H1 (cell line): ENCODE measurements around the gene ASB3. TPM values are rescaled to one million over a fixed set of nuclear protein-coding genes. Genes with fewer than 3 reads are reported as not detected.

Source experiments
- CTCF ChIA-PET: fragments of 300-600 bp; sonication (Branson Sonifier 250); formaldehyde crosslinking; loops from one replicate; lab custom pipeline; 2021; ENCODE audit not compliant: partially characterized antibody; lab: Charles Lee
- POLR2A ChIA-PET: fragments of 300-600 bp; sonication (Branson Sonifier 250); formaldehyde crosslinking; loops from one replicate; lab custom pipeline; 2021; ENCODE audit warnings: inconsistent platforms; ENCODE audit not compliant: partially characterized antibody; lab: Charles Lee
- DNase-seq, 2 experiments: peaks; one replicate each; pipeline versions ENCODE4 v3.0.0 to v3.0.0-alpha.2; 2010 to 2022; ENCODE audit warnings: low spot score in 2 of 2, low read depth in 1 of 2, mixed read lengths in 1 of 2
- FAIRE-seq: peaks from 2 replicates; lab custom pipeline; 2011; peaks lifted over from hg19 to GRCh38; lab: Jason Lieb, UNC
- H2AFZ ChIP-seq: 2 replicates; pipeline ENCODE4 v1.8.1; 2012; ENCODE audit warnings: low read length, inconsistent platforms
- H2AK5ac ChIP-seq: 2 replicates; pipeline ENCODE4 v1.6.1; 2013; ENCODE audit warnings: low read depth, low read length
- H2BK120ac ChIP-seq: replicated peaks from 2 replicates; pipeline ENCODE3; 2013; ENCODE audit warnings: low read depth, low read length, inconsistent platforms
- H2BK12ac ChIP-seq: 2 replicates; pipeline ENCODE4 v1.6.1; 2013; ENCODE audit warnings: low read depth, low read length
- H2BK15ac ChIP-seq: 2 replicates; pipeline ENCODE4 v1.6.1; 2013; ENCODE audit warnings: low read length
- H2BK20ac ChIP-seq: 2 replicates; pipeline ENCODE4 v1.6.1; 2013; ENCODE audit warnings: low read length
- H2BK5ac ChIP-seq: 2 replicates; pipeline ENCODE4 v1.6.1; 2013; ENCODE audit warnings: low read depth, low read length
- H3K14ac ChIP-seq: 2 replicates; pipeline ENCODE4 v1.6.1; 2013; ENCODE audit warnings: inconsistent platforms; ENCODE audit not compliant: insufficient read length
- H3K18ac ChIP-seq: 2 replicates; pipeline ENCODE4 v1.6.1; 2013; ENCODE audit warnings: low read length; ENCODE audit errors: extremely low read depth
- H3K23ac ChIP-seq: 2 replicates; pipeline ENCODE4 v1.6.1; 2013; ENCODE audit warnings: inconsistent platforms; ENCODE audit not compliant: insufficient read length
- H3K23me2 ChIP-seq: 2 replicates; pipeline ENCODE4 v1.6.1; 2013; ENCODE audit warnings: low read depth, low read length
- H3K27ac ChIP-seq: 2 replicates; pipeline ENCODE4 v1.6.1; 2011; ENCODE audit warnings: low read depth, low read length, inconsistent platforms
- H3K27me3 ChIP-seq, 4 experiments: replicated peaks in 1 of 4; 1 replicate in 1 of 4; 2 replicates in 3 of 4; pipeline versions ENCODE4 v1.6.1 to v1.8.1; 2011 to 2013; ENCODE audit warnings: low read length in 3 of 4, mild to moderate bottlenecking in 3 of 4, inconsistent platforms in 2 of 4, mixed read lengths in 2 of 4, moderate library complexity in 1 of 4; ENCODE audit not compliant: control insufficient read depth in 3 of 4, insufficient read depth in 3 of 4; ENCODE audit errors: extremely low read depth in 1 of 4
- H3K36me3 ChIP-seq, 4 experiments: 2 replicates each; pipeline versions ENCODE4 v1.6.1 to v1.8.1; 2011 to 2013; ENCODE audit warnings: mild to moderate bottlenecking in 4 of 4, low read length in 3 of 4, moderate library complexity in 2 of 4, control low read depth in 1 of 4, inconsistent platforms in 1 of 4; ENCODE audit not compliant: insufficient read depth in 4 of 4, control insufficient read depth in 2 of 4
- H3K4ac ChIP-seq: replicated peaks from 2 replicates; pipeline ENCODE3; 2013; ENCODE audit warnings: low read length, low read depth, mixed read lengths, inconsistent platforms; ENCODE audit not compliant: insufficient read length
- H3K4me1 ChIP-seq, 4 experiments: replicated peaks in 1 of 4; 1 replicate in 1 of 4; 2 replicates in 3 of 4; pipeline versions ENCODE4 v1.6.1 to v1.8.1; 2011 to 2013; ENCODE audit warnings: low read length in 3 of 4, inconsistent platforms in 2 of 4, mixed read lengths in 1 of 4; ENCODE audit not compliant: insufficient read depth in 4 of 4, control insufficient read depth in 3 of 4
- H3K4me2 ChIP-seq, 2 experiments: 2 replicates each; pipeline versions ENCODE4 v1.6.1 to v1.8.1; 2011 to 2013; ENCODE audit warnings: low read depth in 2 of 2, low read length in 2 of 2, control low read depth in 1 of 2, inconsistent platforms in 1 of 2, mild to moderate bottlenecking in 1 of 2; ENCODE audit not compliant: insufficient read depth in 1 of 2
- H3K4me3 ChIP-seq, 4 experiments: fragments of 200-600, 300-600 bp in 1 of 4; sonication (generic), shearing (Covaris generic), sonication (Bioruptor Twin) in 1 of 4; 2 replicates each; pipeline versions ENCODE4 v1.5.1 to v1.8.1; 2011 to 2016; ENCODE audit warnings: low read length in 4 of 4, low read depth in 3 of 4, control low read depth in 2 of 4, inconsistent platforms in 2 of 4, mild to moderate bottlenecking in 2 of 4, mixed read lengths in 1 of 4, moderate library complexity in 1 of 4; ENCODE audit not compliant: insufficient read depth in 2 of 4; ENCODE audit errors: extremely low read depth in 1 of 4
- H3K56ac ChIP-seq: replicated peaks from 2 replicates; pipeline ENCODE3; 2013; ENCODE audit warnings: low read depth, mild to moderate bottlenecking, mixed read lengths, low read length, inconsistent platforms; ENCODE audit not compliant: insufficient read length
- H3K79me1 ChIP-seq: 2 replicates; pipeline ENCODE4 v1.6.1; 2013; ENCODE audit warnings: low read depth, low read length, control low read depth
- H3K79me2 ChIP-seq, 2 experiments: 2 replicates each; pipeline versions ENCODE4 v1.6.1 to v1.8.1; 2012 to 2013; ENCODE audit warnings: low read length in 2 of 2, mild to moderate bottlenecking in 2 of 2, inconsistent platforms in 1 of 2; ENCODE audit not compliant: insufficient read depth in 2 of 2, control insufficient read depth in 1 of 2
- H3K9ac ChIP-seq, 4 experiments: replicated peaks in 1 of 4; 1 replicate in 1 of 4; 2 replicates in 3 of 4; pipeline versions ENCODE4 v1.6.1 to v1.8.1; 2011 to 2013; ENCODE audit warnings: low read depth in 3 of 4, low read length in 3 of 4, control low read depth in 2 of 4, mild to moderate bottlenecking in 2 of 4, moderate library complexity in 2 of 4, inconsistent platforms in 1 of 4; ENCODE audit errors: extremely low read depth in 1 of 4
- H3K9me3 ChIP-seq, 2 experiments: 2 replicates each; pipeline versions ENCODE4 v1.6.1 to v1.8.1; 2012 to 2013; ENCODE audit warnings: mild to moderate bottlenecking in 2 of 2, moderate library complexity in 2 of 2, control low read depth in 1 of 2, inconsistent platforms in 1 of 2, low read depth in 1 of 2, low read length in 1 of 2, mixed read lengths in 1 of 2; ENCODE audit not compliant: insufficient read depth in 2 of 2
- H4K20me1 ChIP-seq, 2 experiments: replicated peaks in 1 of 2; 2 replicates each; pipeline versions ENCODE3 to v1.8.1; 2011 to 2013; ENCODE audit warnings: inconsistent platforms in 2 of 2, low read length in 2 of 2, mild to moderate bottlenecking in 1 of 2; ENCODE audit not compliant: insufficient read depth in 2 of 2, control insufficient read depth in 1 of 2
- H4K5ac ChIP-seq: 2 replicates; pipeline ENCODE4 v1.6.1; 2013; ENCODE audit warnings: low read length, low read depth, mixed read lengths, inconsistent platforms; ENCODE audit not compliant: insufficient read length
- H4K8ac ChIP-seq: 2 replicates; pipeline ENCODE4 v1.8.0; 2013; ENCODE audit warnings: mild to moderate bottlenecking, moderate library complexity, low read length, inconsistent platforms; ENCODE audit not compliant: insufficient read depth; ENCODE audit errors: extremely low read depth
- H4K91ac ChIP-seq: replicated peaks from 2 replicates; pipeline ENCODE3; 2013; ENCODE audit warnings: low read length, mixed read lengths, inconsistent platforms; ENCODE audit not compliant: insufficient read length
- ASH2L ChIP-seq: fragments of 200-600, 300-600 bp; sonication (generic); IDR thresholded peaks from one replicate; pipeline ENCODE4 v1.7.1; 2017; ENCODE audit warnings: low read length
- BACH1 ChIP-seq: IDR thresholded peaks from 2 replicates; pipeline ENCODE4 v1.6.1; 2012; ENCODE audit warnings: low read length, improper control_type of control experiment
- BRCA1 ChIP-seq: IDR thresholded peaks from 2 replicates; pipeline ENCODE4 v1.6.1; 2012; ENCODE audit warnings: low read depth, low read length, improper control_type of control experiment
- EGR1 ChIP-seq: IDR thresholded peaks from 2 replicates; pipeline ENCODE4 v1.6.1; 2011; ENCODE audit warnings: low read depth, low read length, borderline replicate concordance
- JUND ChIP-seq: IDR thresholded peaks from 2 replicates; pipeline ENCODE4 v1.6.1; 2011; ENCODE audit warnings: mild to moderate bottlenecking, improper control_type of control experiment, low read length
- KDM1A ChIP-seq: fragments of 200-600, 300-600 bp; sonication (generic); IDR thresholded peaks from 2 replicates; pipeline ENCODE4 v1.7.1; 2016; ENCODE audit warnings: mild to moderate bottlenecking, low read length, borderline replicate concordance
- KDM4A ChIP-seq: IDR thresholded peaks from one replicate; pipeline ENCODE4 v1.7.1; 2012; ENCODE audit warnings: low read depth, mild to moderate bottlenecking, moderate library complexity, low read length, inconsistent platforms; ENCODE audit not compliant: severe bottlenecking
- POU5F1 ChIP-seq: IDR thresholded peaks from 2 replicates; pipeline ENCODE4 v1.6.1; 2011; ENCODE audit warnings: low read depth, mild to moderate bottlenecking, low read length, moderate library complexity
- RFX5 ChIP-seq: IDR thresholded peaks from 2 replicates; pipeline ENCODE4 v1.6.1; 2011; ENCODE audit warnings: low read depth, low read length, improper control_type of control experiment, borderline replicate concordance
- SAP30 ChIP-seq: fragments of 300-600 bp; sonication (generic); IDR thresholded peaks from 2 replicates; pipeline ENCODE4 v1.7.1; 2012; ENCODE audit warnings: low read length, moderate library complexity, mild to moderate bottlenecking, inconsistent platforms; ENCODE audit not compliant: insufficient read depth, insufficient replicate concordance
- SIN3A ChIP-seq, 2 experiments: IDR thresholded peaks in 1 of 2; conservative IDR thresholded peaks in 1 of 2; 2 replicates each; pipeline ENCODE4 v1.6.1; 2011 to 2012; ENCODE audit warnings: low read length in 2 of 2, improper control_type of control experiment in 1 of 2, low read depth in 1 of 2, mild to moderate bottlenecking in 1 of 2
- SP1 ChIP-seq: IDR thresholded peaks from 2 replicates; pipeline ENCODE4 v1.6.1; 2011; ENCODE audit warnings: low read depth, low read length
- ZNF274 ChIP-seq: IDR thresholded peaks from 2 replicates; pipeline ENCODE4 v1.7.0; 2012; ENCODE audit warnings: low read length, borderline replicate concordance; ENCODE audit errors: extremely low read depth
- WGBS, 2 experiments: shearing (Covaris generic) in 1 of 2; methylation state at CpG; one replicate each; pipeline versions ENCODE4 v1.1.6 to v1.1.7; 2013 to 2015; ENCODE audit warnings: low lambda C conversion rate in 2 of 2, mixed read lengths in 2 of 2, inconsistent platforms in 1 of 2, low coverage in 1 of 2, missing lambda C conversion rate in 1 of 2; ENCODE audit not compliant: insufficient replicate concordance in 2 of 2, insufficient coverage in 1 of 2, insufficient read length in 1 of 2; ENCODE audit errors: extremely low coverage in 1 of 2, missing lambda C conversion rate in 1 of 2; 5-methylcytosine and 5-hydroxymethylcytosine counted together
- polyA plus RNA-seq, 7 experiments: library from polyadenylated mRNA; depleted of rRNA in 3 of 7; stranded (reverse) in 5 of 7; unstranded in 2 of 7; fragments of >200 nt in 5 of 7; fragments of 200-250 nt in 2 of 7; gene quantifications; 1 replicate in 5 of 7; 2 replicates in 1 of 7; 4 replicates in 1 of 7; pipeline versions ENCODE4 v1.2.1 to v1.2.3, GENCODE V29; 2011 to 2013; ENCODE audit warnings: missing spikeins in 2 of 7, mixed read lengths in 2 of 7
- total RNA-seq: library from RNA; stranded (reverse); fragmentation: NEBNext Ultra II Directional; extraction: Animal tissue kit (Norgen Biotek cat#: 25700); gene quantifications from 2 replicates; pipeline ENCODE4 v1.2.1, GENCODE V29; 2021

The ASB3 gene
- total and polyA plus RNA-seq, 2 of the 8 experiments (the other 6 are each of a cell fraction or from before 2014, with no cell fraction given): 22.6 to 25.4 TPM

DNA sequence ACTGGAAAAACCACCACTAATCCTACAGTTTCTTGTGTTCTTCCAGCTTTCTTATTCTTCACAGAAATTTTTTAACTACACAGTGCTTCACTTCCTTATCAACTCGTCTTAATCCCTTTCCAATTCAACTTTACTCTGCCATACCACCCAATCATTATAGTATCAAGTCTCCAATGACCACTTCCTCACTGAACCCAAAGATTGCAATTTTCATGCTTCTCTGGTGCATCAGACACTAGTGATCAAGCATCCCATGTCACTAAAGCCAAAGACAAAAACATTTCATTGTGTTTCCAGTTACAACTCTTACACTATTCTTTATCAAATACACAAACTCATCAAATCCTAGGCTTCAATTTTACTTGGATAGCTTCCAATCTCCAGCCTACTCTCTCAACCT lies 9.6 kb downstream of the ASB3 start:
- Histone ChIP-seq H2AFZ (no peak overlapping the region), H3K23me2 (no peaks in the 10 kb centered on the region), H3K4me3 (no peak overlapping the region), H2BK120ac (no peak overlapping the region), H3K18ac (no peak overlapping the region), H2AK5ac (no peak overlapping the region), H2BK12ac (no peak overlapping the region), H2BK20ac (no peak overlapping the region), H3K14ac (no peak overlapping the region), H2BK15ac (no peak overlapping the region), H3K4me2 (no peak overlapping the region), H3K4me1 (no peaks in the 10 kb centered on the region), H3K4ac (no peak overlapping the region), H4K8ac (no peak overlapping the region), H3K27me3 (no peaks in the 10 kb centered on the region), H4K91ac (no peak overlapping the region), H4K20me1 (peaks cover 1 to 2% of the 10 kb centered on the region in 2 experiments), H3K36me3 (peaks cover 0 to 35% (median 5%) of the 10 kb centered on the region in 4 experiments; a peak in 6 of 8 replicates), H3K23ac (no peak overlapping the region), H3K27ac (no peak overlapping the region), H3K79me1 (peaks cover 2% of the 10 kb centered on the region), H2BK5ac (no peak overlapping the region), H3K79me2 (peaks cover 9 to 92% of the 10 kb centered on the region in 2 experiments), H3K56ac (no peak overlapping the region), H3K9ac (no peak overlapping the region), H4K5ac (no peak overlapping the region), H3K9me3 (no peaks in the 10 kb centered on the region)
- DNase-seq (no peak), FAIRE-seq (no peak)
- CTCF ChIA-PET: interaction anchor here (1.8 kb wide), 1 partner anchor 9 kb away, joined by 6 read pairs; the partner anchor contains the start of gene CHAC2
- 90 to 100% methylated on average over 1 of the region's 1 CpG for WGBS, 2 experiments
- POLR2A ChIA-PET: interaction anchor here (2.3 to 11.3 kb wide), 2 partner anchors 7 to 10 kb away, joined by 20 to 124 read pairs; partner anchors contain the start of genes ASB3, CHAC2 and ERLEC1
- TF ChIP-seq ZNF274: no peak
- TF ChIP-seq SIN3A (conservative IDR thresholded peaks at IDR 0.05 in 1 of 2, IDR thresholded peaks at IDR 0.05 in 1 of 2; ENCODE audit: low read depth in 1 of 2, low read length in 2 of 2): no peak
- TF ChIP-seq SP1: no peak
- TF ChIP-seq BRCA1: no peak
- no peak for TF ChIP-seq RFX5
- no peak for TF ChIP-seq EGR1
- TF ChIP-seq ASH2L: no peak
- TF ChIP-seq KDM1A: no peak
- TF ChIP-seq BACH1: no peak
- TF ChIP-seq SAP30: no peak
- TF ChIP-seq JUND: no peak
- no peak for TF ChIP-seq KDM4A
- no peak for TF ChIP-seq POU5F1
